Activated CD4-positive, CD25-positive, alpha-beta regulatory T cell treated with anti-CD3 and anti-CD28 coated beads, Interleukin-2, amount 50 U/mL, for 24 hours (primary cell): ENCODE results near the gene GLYATL2.

ENCODE experiments used
- ATAC-seq, 2 donors: fragments of 150-1000 bp; cut with Tn5 transposase; one replicate each; pipeline ENCODE4 v1.10.0; 2021; ENCODE audit warnings: mild to moderate bottlenecking in 1 of 2, moderate library complexity in 1 of 2

The GLYATL2 gene

GRCh38 chr11:58844361-58845005 lies at the start of gene GLYATL2:
GLYATL2 (minus strand) TSS chr11:58844704; CDS start chr11:58839612, 5,092 bp downstream.
- ATAC-seq = no peak

GRCh38 chr11:58893899-58894298 lies 49.4 kb upstream of the GLYATL2 start:
- no peak for ATAC-seq

GRCh38 chr11:58888579-58888978 lies 44.1 kb upstream of the GLYATL2 start:
- no peak for ATAC-seq

GRCh38 chr11:58887452-58887851 lies 42.9 kb upstream of the GLYATL2 start:
- ATAC-seq = no peak

- ATAC-seq = no peak
These were observed 36.1 kb upstream of the GLYATL2 start for GRCh38 chr11:58880625-58881024.

- no peak for ATAC-seq
These were observed 35.7 kb upstream of the GLYATL2 start for GRCh38 chr11:58880166-58880565.

- ATAC-seq = no peak
These were observed 23.1 kb upstream of the GLYATL2 start for GRCh38 chr11:58867556-58867955.

- no peak for ATAC-seq
These were observed 22.3 kb upstream of the GLYATL2 start for GRCh38 chr11:58866788-58867187.

- peak in 1 of 2 donors; percentile 9 for ATAC-seq
These were observed 19.8 kb upstream of the GLYATL2 start for GRCh38 chr11:58864335-58864734.

GRCh38 chr11:58863697-58864096 lies 19.2 kb upstream of the GLYATL2 start:
- ATAC-seq = no peak

- ATAC-seq = no peak
These were observed 17.0 kb upstream of the GLYATL2 start for GRCh38 chr11:58861533-58861932.

- no peak for ATAC-seq
These were observed 12.3 kb upstream of the GLYATL2 start for GRCh38 chr11:58856806-58857205.

- ATAC-seq = no peak
These were observed 882 bp upstream of the GLYATL2 start for GRCh38 chr11:58845386-58845785.

- ATAC-seq = no peak
These were observed 6.7 kb downstream of the GLYATL2 start for GRCh38 chr11:58837707-58838388.

- ATAC-seq = no peak
These were observed 12.4 kb downstream of the GLYATL2 start for GRCh38 chr11:58832056-58832645.

- no peak for ATAC-seq
These were observed 13.7 kb downstream of the GLYATL2 start for GRCh38 chr11:58830673-58831301.

GRCh38 chr11:58829786-58830185 lies 14.7 kb downstream of the GLYATL2 start:
- peak in 1 of 2 donors; percentile 44 for ATAC-seq

GRCh38 chr11:58813693-58814092 lies 30.8 kb downstream of the GLYATL2 start:
- ATAC-seq = no peak

- no peak for ATAC-seq
These were observed 33.0 kb downstream of the GLYATL2 start for GRCh38 chr11:58811499-58811898.

- ATAC-seq = no peak
These were observed 37.2 kb downstream of the GLYATL2 start for GRCh38 chr11:58807343-58807742.

GRCh38 chr11:58805065-58805464 lies 39.4 kb downstream of the GLYATL2 start:
- no peak for ATAC-seq

- ATAC-seq = peak; percentile 25 to 59
These were observed 42.4 kb downstream of the GLYATL2 start for GRCh38 chr11:58801974-58802545.

GRCh38 chr11:58801302-58801701 lies 43.2 kb downstream of the GLYATL2 start:
- no peak for ATAC-seq
